HEK293 (cell line): ENCODE data around the gene TBC1D5.

Experiments
- GFI1B ChIP-seq: fragments of 450-650 bp; formaldehyde crosslinking; IDR thresholded peaks from 2 replicates; pipeline ENCODE4 v1.5.1; 2016; ENCODE audit warnings: missing biosample characterization, missing genetic modification characterization
- GLIS1 ChIP-seq: fragments of 450-650 bp; formaldehyde crosslinking; IDR thresholded peaks from 2 replicates; pipeline ENCODE4 v1.5.1; 2016; ENCODE audit warnings: missing biosample characterization, missing genetic modification characterization
- HOXC10 ChIP-seq: sonication (generic); formaldehyde crosslinking; IDR thresholded peaks from 2 replicates; pipeline ENCODE4 v1.8.1; 2023; ENCODE audit warnings: mild to moderate bottlenecking, missing genetic modification reagents
- IKZF3 ChIP-seq: fragments of 450-650 bp; IDR thresholded peaks from 2 replicates; pipeline ENCODE4 v1.5.0; 2018; ENCODE audit warnings: missing biosample characterization, mild to moderate bottlenecking, missing genetic modification characterization, moderate library complexity
- INSM2 ChIP-seq: fragments of 450-650 bp; formaldehyde crosslinking; IDR thresholded peaks from 2 replicates; pipeline ENCODE4 v1.5.1; 2016; ENCODE audit warnings: missing biosample characterization, missing genetic modification characterization
- MEIS1 ChIP-seq: sonication (generic); formaldehyde crosslinking; IDR thresholded peaks from 2 replicates; pipeline ENCODE4 v1.8.1; 2022; ENCODE audit warnings: missing genetic modification reagents, mild to moderate bottlenecking, borderline replicate concordance
- OSR2 ChIP-seq: fragments of 450-650 bp; formaldehyde crosslinking; IDR thresholded peaks from 2 replicates; pipeline ENCODE4 v1.5.1; 2016; ENCODE audit warnings: missing biosample characterization, missing genetic modification characterization
- PRDM4 ChIP-seq: fragments of 450-650 bp; formaldehyde crosslinking; IDR thresholded peaks from 2 replicates; pipeline ENCODE4 v1.5.1; 2017; ENCODE audit warnings: missing biosample characterization, missing genetic modification characterization
- PRDM6 ChIP-seq: fragments of 450-650 bp; formaldehyde crosslinking; IDR thresholded peaks from 2 replicates; pipeline ENCODE4 v1.5.1; 2017; ENCODE audit warnings: missing biosample characterization, missing genetic modification characterization
- REPIN1 ChIP-seq: fragments of 450-650 bp; formaldehyde crosslinking; IDR thresholded peaks from 2 replicates; pipeline ENCODE4 v1.5.1; 2017; ENCODE audit warnings: missing biosample characterization, missing genetic modification characterization, low read depth
- TRIM28 ChIP-seq: IDR thresholded peaks from 2 replicates; pipeline ENCODE4 v1.6.1; 2011; ENCODE audit warnings: low read length, control low read depth, borderline replicate concordance
- ZBTB11 ChIP-seq: fragments of 450-650 bp; formaldehyde crosslinking; conservative IDR thresholded peaks from 2 replicates; pipeline ENCODE4 v1.5.1; 2016; ENCODE audit warnings: low read depth, missing biosample characterization, missing genetic modification characterization
- ZBTB6 ChIP-seq: fragments of 450-650 bp; formaldehyde crosslinking; IDR thresholded peaks from 2 replicates; pipeline ENCODE4 v1.5.1; 2017; ENCODE audit warnings: missing biosample characterization, missing genetic modification characterization
- ZBTB8A ChIP-seq: fragments of 450-650 bp; formaldehyde crosslinking; IDR thresholded peaks from 2 replicates; pipeline ENCODE4 v1.5.1; 2016; ENCODE audit warnings: missing biosample characterization, missing genetic modification characterization
- ZNF112 ChIP-seq: fragments of 450-650 bp; formaldehyde crosslinking; IDR thresholded peaks from 2 replicates; pipeline ENCODE4 v1.5.0; 2017; ENCODE audit warnings: missing biosample characterization, missing genetic modification characterization
- ZNF114 ChIP-seq: fragments of 450-650 bp; formaldehyde crosslinking; IDR thresholded peaks from 2 replicates; pipeline ENCODE4 v1.5.0; 2017; ENCODE audit warnings: missing biosample characterization, missing genetic modification characterization
- ZNF155 ChIP-seq: fragments of 450-650 bp; formaldehyde crosslinking; IDR thresholded peaks from 2 replicates; pipeline ENCODE4 v1.5.1; 2016; ENCODE audit warnings: missing biosample characterization, missing genetic modification characterization
- ZNF18 ChIP-seq: fragments of 450-650 bp; formaldehyde crosslinking; IDR thresholded peaks from 2 replicates; pipeline ENCODE4 v1.5.1; 2016; ENCODE audit warnings: missing biosample characterization, missing genetic modification characterization
- ZNF184 ChIP-seq: fragments of 450-650 bp; IDR thresholded peaks from 2 replicates; pipeline ENCODE4 v1.5.1; 2018; ENCODE audit warnings: missing biosample characterization, mild to moderate bottlenecking, missing genetic modification characterization
- ZNF239 ChIP-seq: fragments of 450-650 bp; formaldehyde crosslinking; IDR thresholded peaks from 2 replicates; pipeline ENCODE4 v1.5.1; 2016; ENCODE audit warnings: missing biosample characterization, missing genetic modification characterization
- ZNF394 ChIP-seq: fragments of 450-650 bp; formaldehyde crosslinking; IDR thresholded peaks from 2 replicates; pipeline ENCODE4 v1.5.1; 2016; ENCODE audit warnings: missing biosample characterization, missing genetic modification characterization, mild to moderate bottlenecking, moderate library complexity, borderline replicate concordance
- ZNF449 ChIP-seq: fragments of 450-650 bp; formaldehyde crosslinking; IDR thresholded peaks from 2 replicates; pipeline ENCODE4 v1.5.1; 2017; ENCODE audit warnings: missing biosample characterization, mild to moderate bottlenecking, missing genetic modification characterization, moderate library complexity
- ZNF596 ChIP-seq: fragments of 450-650 bp; IDR thresholded peaks from 2 replicates; pipeline ENCODE4 v1.5.0; 2018; ENCODE audit warnings: missing biosample characterization, mild to moderate bottlenecking, missing genetic modification characterization, moderate library complexity
- ZNF704 ChIP-seq: fragments of 450-650 bp; formaldehyde crosslinking; IDR thresholded peaks from 2 replicates; pipeline ENCODE4 v1.5.1; 2016; ENCODE audit warnings: missing biosample characterization, missing genetic modification characterization

Gene TBC1D5

GRCh38 chr3:17551333-17551732 is 191.1 kb downstream of the TBC1D5 start (continued):
- TF ChIP-seq IKZF3 (tag by site-specific recombination) (peak; percentile 96), ZNF704 (tag by site-specific recombination) (no peak), ZNF114 (no peak), ZBTB6 (no peak), ZNF449 (tag by site-specific recombination) (no peak), GFI1B (tag by site-specific recombination) (peak; percentile 96), ZBTB11 (no peak), ZNF112 (tag by site-specific recombination) (no peak), ZNF184 (tag by site-specific recombination) (no peak), ZNF394 (tag by site-specific recombination) (no peak), ZNF155 (tag by site-specific recombination) (no peak), GLIS1 (tag by site-specific recombination) (0 out of 2 replicates have a peak, but pooled peaks have one; percentile 17), TRIM28 (no peak), PRDM6 (tag by site-specific recombination) (peak; percentile 95), REPIN1 (tag by site-specific recombination) (no peak), HOXC10 (CRISPR knock-in tag) (no peak), OSR2 (peak; percentile 95), MEIS1 (no peak), ZBTB8A (tag by site-specific recombination) (0 out of 2 replicates have a peak, but pooled peaks have one; percentile 20), ZNF596 (tag by site-specific recombination) (0 out of 2 replicates have a peak, but pooled peaks have one; percentile 15), PRDM4 (tag by site-specific recombination) (peak; percentile 72), ZNF18 (0 out of 2 replicates have a peak, but pooled peaks have one; percentile 21), INSM2 (tag by site-specific recombination) (peak; percentile 41; the same call in 1 of the 2 replicates), ZNF239 (tag by site-specific recombination) (no peak)
